ENCODE measurements around the gene SPEM3. TPM values are rescaled to one million over a fixed set of nuclear protein-coding genes. Genes with fewer than 3 reads are reported as not detected.

Gene SPEM3
- total RNA-seq, 4 donors from 2014 or later: not detected

DNA sequence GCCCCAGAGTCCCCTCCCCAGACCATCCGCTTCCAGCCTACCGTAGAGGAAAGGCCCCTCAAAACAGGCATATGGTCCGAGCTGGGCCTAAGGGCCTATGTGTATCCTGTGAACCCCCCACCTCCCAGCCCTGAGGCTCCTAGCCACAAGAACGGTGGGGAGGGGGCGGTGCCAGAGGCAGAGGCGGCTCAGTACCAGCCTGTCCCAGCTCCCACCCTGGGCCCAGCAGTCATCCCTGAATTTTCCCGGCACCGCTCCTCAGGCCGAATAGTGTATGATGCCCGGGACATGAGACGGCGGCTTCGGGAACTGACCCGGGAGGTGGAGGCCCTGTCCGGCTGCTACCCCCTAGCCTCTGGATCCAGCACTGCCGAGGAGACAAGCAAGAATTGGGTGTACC, 7.5 kb upstream of the SPEM3 start:
- H3K4me3 ChIP-seq: no peak overlapping the region
- DNase-seq: no peak
- WGBS, 2 donors (ENCODE audit: low coverage in 1 of 2): 98% methylated on average over 12 of the region's 16 CpGs; no CpG with 5 or more reads in 1 of the 2 donors
- intact Hi-C loops (cut with DNase I; ENCODE audit: low total_unique reads) (no loop called here), in situ Hi-C loops (cut with MboI; ENCODE audit: low pct_ligation_motif_present in 1 of 4, low pct_unique_long_range_greater_than_20kb in 1 of 4, low sequenced_read_pairs in 3 of 4) (no loop called here)
- TF ChIP-seq, protein P1, sequence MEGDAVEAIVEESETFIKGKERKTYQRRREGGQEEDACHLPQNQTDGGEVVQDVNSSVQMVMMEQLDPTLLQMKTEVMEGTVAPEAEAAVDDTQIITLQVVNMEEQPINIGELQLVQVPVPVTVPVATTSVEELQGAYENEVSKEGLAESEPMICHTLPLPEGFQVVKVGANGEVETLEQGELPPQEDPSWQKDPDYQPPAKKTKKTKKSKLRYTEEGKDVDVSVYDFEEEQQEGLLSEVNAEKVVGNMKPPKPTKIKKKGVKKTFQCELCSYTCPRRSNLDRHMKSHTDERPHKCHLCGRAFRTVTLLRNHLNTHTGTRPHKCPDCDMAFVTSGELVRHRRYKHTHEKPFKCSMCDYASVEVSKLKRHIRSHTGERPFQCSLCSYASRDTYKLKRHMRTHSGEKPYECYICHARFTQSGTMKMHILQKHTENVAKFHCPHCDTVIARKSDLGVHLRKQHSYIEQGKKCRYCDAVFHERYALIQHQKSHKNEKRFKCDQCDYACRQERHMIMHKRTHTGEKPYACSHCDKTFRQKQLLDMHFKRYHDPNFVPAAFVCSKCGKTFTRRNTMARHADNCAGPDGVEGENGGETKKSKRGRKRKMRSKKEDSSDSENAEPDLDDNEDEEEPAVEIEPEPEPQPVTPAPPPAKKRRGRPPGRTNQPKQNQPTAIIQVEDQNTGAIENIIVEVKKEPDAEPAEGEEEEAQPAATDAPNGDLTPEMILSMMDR (IDR thresholded peaks at IDR 0.05): no peak
- TF ChIP-seq POLR2AphosphoS5 (IDR thresholded peaks at IDR 0.05): no peak
- no peak for TF ChIP-seq POLR2A (IDR thresholded peaks at IDR 0.05)
- no peak for TF ChIP-seq EP300 (IDR thresholded peaks at IDR 0.05; ENCODE audit: low read depth)
- H3K9me3 ChIP-seq: no peaks in the 10 kb centered on the region
- H3K36me3 ChIP-seq: no peaks in the 10 kb centered on the region
- H3K27ac ChIP-seq: no peak overlapping the region
- H3K27me3 ChIP-seq: no peaks in the 10 kb centered on the region
- no peaks in the 10 kb centered on the region for H3K4me1 ChIP-seq

DNA sequence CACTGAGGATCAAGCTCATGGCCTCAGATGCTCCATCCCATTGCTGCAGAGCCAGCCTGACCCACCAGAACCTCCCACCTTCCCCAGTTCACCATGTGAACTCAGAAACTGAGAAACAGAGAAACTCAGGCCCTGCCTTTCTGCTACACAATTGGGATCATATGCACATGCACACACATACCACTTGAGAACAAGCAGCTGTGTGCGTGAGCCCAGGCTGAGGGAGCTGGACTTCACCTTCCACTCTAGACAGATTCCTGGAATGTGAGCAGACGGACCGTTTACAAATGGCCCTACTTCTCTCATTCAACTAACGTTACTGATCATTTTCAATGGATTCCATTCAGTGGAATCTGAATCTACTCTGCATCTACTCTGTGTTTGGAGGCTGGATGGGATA, 5.0 kb upstream of the SPEM3 start:
- Histone ChIP-seq H3K9me3 (no peaks in the 10 kb centered on the region), H3K27me3 (no peaks in the 10 kb centered on the region), H3K27ac (no peak overlapping the region), H3K4me1 (no peaks in the 10 kb centered on the region), H3K36me3 (no peaks in the 10 kb centered on the region), H3K4me3 (no peak overlapping the region)
- intact Hi-C loops (cut with DNase I; ENCODE audit: low total_unique reads) (no loop called here), in situ Hi-C loops (cut with MboI; ENCODE audit: low pct_ligation_motif_present in 1 of 4, low pct_unique_long_range_greater_than_20kb in 1 of 4, low sequenced_read_pairs in 3 of 4) (no loop called here)
- TF ChIP-seq POLR2A (IDR thresholded peaks at IDR 0.05): no peak
- no peak for TF ChIP-seq EP300 (IDR thresholded peaks at IDR 0.05; ENCODE audit: low read depth)
- no peak for TF ChIP-seq POLR2AphosphoS5 (IDR thresholded peaks at IDR 0.05)
- TF ChIP-seq, protein P1 (IDR thresholded peaks at IDR 0.05): no peak
- DNase-seq: no peak
- 46 to 71% methylated on average over 3 to 4 of the region's 4 CpGs for WGBS, 2 donors (ENCODE audit: low coverage in 1 of 2)

DNA sequence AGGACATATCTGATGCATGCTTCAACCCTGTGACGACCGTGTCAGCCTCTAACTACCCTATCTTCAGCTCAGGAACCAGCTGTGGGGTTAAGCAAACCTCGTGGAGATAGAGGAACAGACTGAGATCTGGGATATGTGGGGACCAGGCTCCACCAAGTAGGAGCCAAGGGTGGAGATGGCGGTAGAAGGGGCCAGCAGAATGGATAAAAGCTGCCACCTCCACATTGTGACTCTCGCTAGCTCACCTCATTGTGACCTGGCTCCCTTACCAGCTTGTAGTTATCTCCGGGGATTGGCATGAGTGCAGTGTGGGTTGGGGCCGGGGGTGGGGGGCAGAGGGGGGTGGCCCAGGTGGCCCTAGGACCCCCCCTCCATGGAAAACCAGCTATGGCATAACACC, 3.3 kb upstream of the SPEM3 start, which contains the start of gene SPEM2:
Gene SPEM2, plus strand, starts transcription at position 301 of the 400 bp plus-strand sequence. Its CDS starts 73 bp downstream, at position 374.
- in situ Hi-C loops (cut with MboI; ENCODE audit: low pct_ligation_motif_present in 1 of 4, low pct_unique_long_range_greater_than_20kb in 1 of 4, low sequenced_read_pairs in 3 of 4): no loop called here

DNA sequence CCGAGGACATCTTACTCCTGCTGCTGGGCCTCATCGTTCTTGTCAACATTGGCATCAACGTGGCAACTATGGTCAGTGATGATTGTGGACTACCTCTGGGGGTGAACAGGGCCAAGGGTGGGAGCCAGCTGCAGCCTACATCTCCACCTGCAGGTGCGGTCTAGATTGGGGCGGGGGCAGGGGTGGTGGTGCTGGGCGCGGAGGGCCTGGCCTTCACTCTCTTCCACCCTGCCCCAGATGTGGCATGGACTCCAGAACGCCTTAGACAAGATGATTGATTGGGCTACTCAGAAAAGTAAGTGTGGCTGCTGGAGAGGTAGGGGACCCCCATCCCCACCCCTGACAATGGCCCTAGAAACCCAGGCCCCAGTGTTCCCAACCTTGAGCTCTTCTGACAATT, 2.9 kb upstream of the SPEM3 start:
- H3K36me3 ChIP-seq: no peaks in the 10 kb centered on the region
- no peaks in the 10 kb centered on the region for H3K9me3 ChIP-seq
- H3K4me1 ChIP-seq: no peaks in the 10 kb centered on the region
- TF ChIP-seq EP300 (IDR thresholded peaks at IDR 0.05; ENCODE audit: low read depth): no peak
- 85% methylated on average over 8 of the region's 8 CpGs; no CpG with 5 or more reads in 1 of the 2 donors for WGBS, 2 donors (ENCODE audit: low coverage in 1 of 2)
- H3K27ac ChIP-seq: no peak overlapping the region
- no peak overlapping the region for H3K4me3 ChIP-seq
- in situ Hi-C loops (cut with MboI; ENCODE audit: low pct_ligation_motif_present in 1 of 4, low pct_unique_long_range_greater_than_20kb in 1 of 4, low sequenced_read_pairs in 3 of 4) (no loop called here), intact Hi-C loops (cut with DNase I; ENCODE audit: low total_unique reads) (no loop called here)
- DNase-seq: no peak
- H3K27me3 ChIP-seq: no peaks in the 10 kb centered on the region

More for the DNA sequence above, 3.3 kb upstream of the SPEM3 start, which contains the start of gene SPEM2:
- H3K4me1 ChIP-seq: no peaks in the 10 kb centered on the region
- H3K27me3 ChIP-seq: no peaks in the 10 kb centered on the region
- no peak for TF ChIP-seq EP300 (IDR thresholded peaks at IDR 0.05; ENCODE audit: low read depth)
- no peak for TF ChIP-seq POLR2A (IDR thresholded peaks at IDR 0.05)
- TF ChIP-seq POLR2AphosphoS5 (IDR thresholded peaks at IDR 0.05): no peak
- TF ChIP-seq, protein P1 (IDR thresholded peaks at IDR 0.05): no peak
- no peak within 1 kb of the TSS for H3K27ac ChIP-seq
- intact Hi-C loops (cut with DNase I; ENCODE audit: low total_unique reads): no loop called here
- H3K36me3 ChIP-seq: no peaks in the 10 kb centered on the region
- no peak within 1 kb of the TSS for H3K4me3 ChIP-seq
- no peak for DNase-seq
- H3K9me3 ChIP-seq: no peaks in the 10 kb centered on the region
- WGBS, 2 donors (ENCODE audit: low coverage in 1 of 2): 80% methylated on average over 7 of the region's 7 CpGs; no CpG with 5 or more reads in 1 of the 2 donors
